ENCODE measurements around the gene BTG3. TPM values are rescaled to one million over a fixed set of nuclear protein-coding genes. Genes with fewer than 3 reads are reported as not detected.

Gene BTG3
- total RNA-seq, 1 experiment from 2014 or later, result 23.9 TPM

GRCh38 chr21:17552410-17552809, 60.3 kb downstream of the BTG3 start:
- H3K27ac Mint-ChIP-seq, result no peak overlapping the region
- H3K36me3 Mint-ChIP-seq, result peaks cover 64% of the 10 kb centered on the region
- peaks cover 8% of the 10 kb centered on the region for H3K4me1 Mint-ChIP-seq
- TF ChIP-seq FOXK1 (CRISPR knock-in tag; IDR thresholded peaks at IDR 0.05) (no peak), E2F1 (CRISPR knock-in tag; IDR thresholded peaks at IDR 0.05) (no peak), ZNF425 (CRISPR knock-in tag; conservative IDR thresholded peaks at IDR 0.05) (no peak), KAT7 (CRISPR knock-in tag; IDR thresholded peaks at IDR 0.05; ENCODE audit: borderline replicate concordance) (no peak), GTF2I (CRISPR knock-in tag; conservative IDR thresholded peaks at IDR 0.05) (no peak)
- TF ChIP-seq, protein P1, sequence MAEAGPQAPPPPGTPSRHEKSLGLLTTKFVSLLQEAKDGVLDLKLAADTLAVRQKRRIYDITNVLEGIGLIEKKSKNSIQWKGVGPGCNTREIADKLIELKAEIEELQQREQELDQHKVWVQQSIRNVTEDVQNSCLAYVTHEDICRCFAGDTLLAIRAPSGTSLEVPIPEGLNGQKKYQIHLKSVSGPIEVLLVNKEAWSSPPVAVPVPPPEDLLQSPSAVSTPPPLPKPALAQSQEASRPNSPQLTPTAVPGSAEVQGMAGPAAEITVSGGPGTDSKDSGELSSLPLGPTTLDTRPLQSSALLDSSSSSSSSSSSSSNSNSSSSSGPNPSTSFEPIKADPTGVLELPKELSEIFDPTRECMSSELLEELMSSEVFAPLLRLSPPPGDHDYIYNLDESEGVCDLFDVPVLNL (CRISPR knock-in tag; IDR thresholded peaks at IDR 0.05; ENCODE audit: borderline replicate concordance, low read depth), result no peak
- ATAC-seq (no peak), DNase-seq (ENCODE audit: low spot score) (no peak)
- H3K4me3 Mint-ChIP-seq, result no peak overlapping the region
- POLR2A ChIA-PET, result no interaction called here
- H3K9me3 Mint-ChIP-seq, result no peaks in the 10 kb centered on the region
- CTCF ChIA-PET, result no interaction called here
- no peaks in the 10 kb centered on the region for H3K27me3 Mint-ChIP-seq (ENCODE audit: low read depth)

GRCh38 chr21:17550671-17551308, 61.9 kb downstream of the BTG3 start:
- ChIA-PET CTCF (no interaction called here), POLR2A (no interaction called here)
- TF ChIP-seq TCF7 (CRISPR knock-in tag; IDR thresholded peaks at IDR 0.05; ENCODE audit: low read depth) (no peak), TEAD4 (CRISPR knock-in tag; IDR thresholded peaks at IDR 0.05) (no peak), FOXP1 (CRISPR knock-in tag; IDR thresholded peaks at IDR 0.05; ENCODE audit: borderline replicate concordance) (no peak), JAZF1 (CRISPR knock-in tag; IDR thresholded peaks at IDR 0.05) (no peak), GRHL2 (CRISPR knock-in tag; IDR thresholded peaks at IDR 0.05; ENCODE audit: insufficient replicate concordance, severe bottlenecking) (no peak), CREB1 (CRISPR knock-in tag; IDR thresholded peaks at IDR 0.05) (no peak), ZNF423 (CRISPR knock-in tag; IDR thresholded peaks at IDR 0.05) (no peak), ZNF396 (CRISPR knock-in tag; IDR thresholded peaks at IDR 0.05; ENCODE audit: borderline replicate concordance) (no peak), IRF2 (CRISPR knock-in tag; IDR thresholded peaks at IDR 0.05; ENCODE audit: borderline replicate concordance, low read depth) (no peak), ZNF138 (CRISPR knock-in tag; conservative IDR thresholded peaks at IDR 0.05) (no peak), ZNF232 (CRISPR knock-in tag; IDR thresholded peaks at IDR 0.05) (no peak)
- TF ChIP-seq, protein P2, sequence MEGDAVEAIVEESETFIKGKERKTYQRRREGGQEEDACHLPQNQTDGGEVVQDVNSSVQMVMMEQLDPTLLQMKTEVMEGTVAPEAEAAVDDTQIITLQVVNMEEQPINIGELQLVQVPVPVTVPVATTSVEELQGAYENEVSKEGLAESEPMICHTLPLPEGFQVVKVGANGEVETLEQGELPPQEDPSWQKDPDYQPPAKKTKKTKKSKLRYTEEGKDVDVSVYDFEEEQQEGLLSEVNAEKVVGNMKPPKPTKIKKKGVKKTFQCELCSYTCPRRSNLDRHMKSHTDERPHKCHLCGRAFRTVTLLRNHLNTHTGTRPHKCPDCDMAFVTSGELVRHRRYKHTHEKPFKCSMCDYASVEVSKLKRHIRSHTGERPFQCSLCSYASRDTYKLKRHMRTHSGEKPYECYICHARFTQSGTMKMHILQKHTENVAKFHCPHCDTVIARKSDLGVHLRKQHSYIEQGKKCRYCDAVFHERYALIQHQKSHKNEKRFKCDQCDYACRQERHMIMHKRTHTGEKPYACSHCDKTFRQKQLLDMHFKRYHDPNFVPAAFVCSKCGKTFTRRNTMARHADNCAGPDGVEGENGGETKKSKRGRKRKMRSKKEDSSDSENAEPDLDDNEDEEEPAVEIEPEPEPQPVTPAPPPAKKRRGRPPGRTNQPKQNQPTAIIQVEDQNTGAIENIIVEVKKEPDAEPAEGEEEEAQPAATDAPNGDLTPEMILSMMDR (IDR thresholded peaks at IDR 0.05), result no peak
- TF ChIP-seq, protein P3, sequence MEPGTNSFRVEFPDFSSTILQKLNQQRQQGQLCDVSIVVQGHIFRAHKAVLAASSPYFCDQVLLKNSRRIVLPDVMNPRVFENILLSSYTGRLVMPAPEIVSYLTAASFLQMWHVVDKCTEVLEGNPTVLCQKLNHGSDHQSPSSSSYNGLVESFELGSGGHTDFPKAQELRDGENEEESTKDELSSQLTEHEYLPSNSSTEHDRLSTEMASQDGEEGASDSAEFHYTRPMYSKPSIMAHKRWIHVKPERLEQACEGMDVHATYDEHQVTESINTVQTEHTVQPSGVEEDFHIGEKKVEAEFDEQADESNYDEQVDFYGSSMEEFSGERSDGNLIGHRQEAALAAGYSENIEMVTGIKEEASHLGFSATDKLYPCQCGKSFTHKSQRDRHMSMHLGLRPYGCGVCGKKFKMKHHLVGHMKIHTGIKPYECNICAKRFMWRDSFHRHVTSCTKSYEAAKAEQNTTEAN (CRISPR knock-in tag; IDR thresholded peaks at IDR 0.05), result no peak
- TF ChIP-seq, protein P4, sequence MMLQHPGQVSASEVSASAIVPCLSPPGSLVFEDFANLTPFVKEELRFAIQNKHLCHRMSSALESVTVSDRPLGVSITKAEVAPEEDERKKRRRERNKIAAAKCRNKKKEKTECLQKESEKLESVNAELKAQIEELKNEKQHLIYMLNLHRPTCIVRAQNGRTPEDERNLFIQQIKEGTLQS (CRISPR knock-in tag; conservative IDR thresholded peaks at IDR 0.05), result no peak
- H3K4me1 Mint-ChIP-seq, result peaks cover 13% of the 10 kb centered on the region
- H3K36me3 Mint-ChIP-seq, result peaks cover 61% of the 10 kb centered on the region
- ATAC-seq (no peak), DNase-seq (ENCODE audit: low spot score) (no peak)
- H3K27me3 Mint-ChIP-seq (ENCODE audit: low read depth), result no peaks in the 10 kb centered on the region
- no peaks in the 10 kb centered on the region for H3K9me3 Mint-ChIP-seq
- no peak overlapping the region for H3K4me3 Mint-ChIP-seq
- 0 out of 2 replicates have a peak overlapping the region, but pooled peaks have one; percentile 18 for H3K27ac Mint-ChIP-seq

Measured in WTC11 (cell line).